HTERT RPE-1 (cell line): Measurements from ENCODE around the gene RPS6KL1.

Experiments used
- in situ Hi-C: fragments of 300-500 bp; cut with MboI; formaldehyde crosslinking; loops from 4 replicates; pipeline ENCODE4 v1.14.3; 2020; ENCODE audit warnings: low sequenced_read_pairs

The RPS6KL1 gene

GRCh38 chr14:74952697-74953484 lies 29.8 kb upstream of the RPS6KL1 start:
- in situ Hi-C loops = no loop called here

GRCh38 chr14:74952180-74952665 lies 29.2 kb upstream of the RPS6KL1 start:
- in situ Hi-C loops = no loop called here

GRCh38 chr14:74951443-74952179 lies 28.6 kb upstream of the RPS6KL1 start:
- in situ Hi-C loops = no loop called here

- in situ Hi-C loops = no loop called here
These were observed 27.9 kb upstream of the RPS6KL1 start for GRCh38 chr14:74950795-74951442.

GRCh38 chr14:74949859-74950573 lies 27.0 kb upstream of the RPS6KL1 start:
- in situ Hi-C loops = no loop called here

- in situ Hi-C loops = no loop called here
These were observed 26.1 kb upstream of the RPS6KL1 start for GRCh38 chr14:74949191-74949601.

- in situ Hi-C loops = no loop called here
These were observed 25.4 kb upstream of the RPS6KL1 start for GRCh38 chr14:74948228-74949175.

- in situ Hi-C loops = no loop called here
These were observed 24.5 kb upstream of the RPS6KL1 start for GRCh38 chr14:74947353-74948227.

GRCh38 chr14:74946659-74947281 lies 23.7 kb upstream of the RPS6KL1 start:
- in situ Hi-C loops = no loop called here

GRCh38 chr14:74945852-74946658 lies 23.0 kb upstream of the RPS6KL1 start:
- in situ Hi-C loops = no loop called here

GRCh38 chr14:74945261-74945851 lies 22.3 kb upstream of the RPS6KL1 start:
- in situ Hi-C loops = no loop called here

- in situ Hi-C loops = no loop called here
These were observed 19.5 kb upstream of the RPS6KL1 start for GRCh38 chr14:74942608-74943007.

GRCh38 chr14:74942181-74942580 lies 19.1 kb upstream of the RPS6KL1 start:
- in situ Hi-C loops = no loop called here

- in situ Hi-C loops = no loop called here
These were observed 18.6 kb upstream of the RPS6KL1 start for GRCh38 chr14:74941676-74942097.

GRCh38 chr14:74940956-74941565 lies 18.0 kb upstream of the RPS6KL1 start:
- in situ Hi-C loops = no loop called here

GRCh38 chr14:74938531-74939495 lies 15.8 kb upstream of the RPS6KL1 start:
- in situ Hi-C loops = no loop called here
